Measurements from ENCODE around the gene SULT1A2.

DNA sequence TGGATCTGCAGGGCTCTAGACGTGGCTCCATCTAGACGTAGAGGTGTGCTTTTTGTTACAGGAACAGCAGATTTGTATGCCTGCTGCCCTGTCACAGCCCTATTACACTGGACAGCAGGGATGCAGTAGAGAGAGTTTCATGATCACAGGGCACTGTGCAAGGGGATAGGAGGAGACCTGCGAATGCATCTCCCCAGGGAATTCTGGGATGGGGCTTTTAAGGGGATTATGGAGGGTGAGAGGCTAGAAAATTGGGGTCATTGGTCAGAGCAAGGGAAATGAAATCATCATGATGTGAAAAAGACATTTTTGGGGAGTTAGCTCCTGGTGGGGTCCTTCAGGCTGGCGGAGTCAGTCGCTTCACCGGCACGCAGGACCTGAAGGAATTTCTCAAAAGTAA is 54.2 kb downstream of the SULT1A2 start:
- TF ChIP-seq CTCF (conservative IDR thresholded peaks at IDR 0.05; ENCODE audit: low read depth, low read length) (no peak), EZH2phosphoT487 (IDR thresholded peaks at IDR 0.05; ENCODE audit: borderline replicate concordance, low read length) (no peak)

All from PC-3 (cell line).